Mammary epithelial cell (primary cell): ENCODE measurements around the gene OR4K15.

Experiments used
- CTCF ChIP-seq, 2 donors: IDR thresholded peaks in 1 of 2; conservative IDR thresholded peaks in 1 of 2; 2 replicates each; pipeline ENCODE4 v1.5.1; 2011 to 2012; ENCODE audit warnings: inconsistent platforms in 2 of 2, low read length in 2 of 2, mild to moderate bottlenecking in 2 of 2, control low read depth in 1 of 2, low read depth in 1 of 2; ENCODE audit not compliant: insufficient read depth in 1 of 2; ENCODE audit errors: extremely low read depth in 1 of 2
- EZH2 ChIP-seq: IDR thresholded peaks from 2 replicates; pipeline ENCODE4 v1.6.1; 2012; ENCODE audit warnings: low read length, inconsistent platforms, borderline replicate concordance

GRCh38 chr14:19975291-19975690 lies at the start of gene OR4K15:
- no peak for TF ChIP-seq CTCF (conservative IDR thresholded peaks at IDR 0.05 in 1 of 2, IDR thresholded peaks at IDR 0.05 in 1 of 2; ENCODE audit: extremely low read depth in 1 of 2, insufficient read depth in 1 of 2, low read depth in 1 of 2, low read length in 2 of 2)
- no peak for TF ChIP-seq EZH2
